B cell (primary cell): ENCODE results near the gene RASSF3. TPM values are rescaled to one million over a fixed set of nuclear protein-coding genes. Genes with fewer than 3 reads are reported as not detected.

ENCODE experiments used
- ATAC-seq: fragments of 200-7000 bp; cut with Tn5 transposase; one replicate; pipeline ENCODE4 v1.10.0; 2021; ENCODE audit warnings: low read depth, mild to moderate bottlenecking, moderate number of reproducible peaks, moderate library complexity
- CTCF ChIA-PET: fragments of 350-600 bp; sonication (Branson Sonifier 250); formaldehyde crosslinking; loops from one replicate; lab custom pipeline; 2021; ENCODE audit warnings: antibody characterized with exemption, inconsistent platforms; lab: Charles Lee
- POLR2A ChIA-PET: fragments of 350-600 bp; sonication (Branson Sonifier 250); formaldehyde crosslinking; loops from one replicate; lab custom pipeline; 2021; ENCODE audit warnings: antibody characterized with exemption; lab: Charles Lee
- DNase-seq: peaks from one replicate; pipeline ENCODE4 v3.0.0; 2013
- H2AFZ ChIP-seq: 2 replicates; pipeline ENCODE4 v1.6.1; 2012; ENCODE audit warnings: mild to moderate bottlenecking, low read depth, low read length; ENCODE audit not compliant: insufficient read depth, poor library complexity, severe bottlenecking
- H3K27ac ChIP-seq, 2 donors: 1 replicate in 1 of 2; 2 replicates in 1 of 2; pipeline ENCODE4 v1.5.1; 2012 to 2013; ENCODE audit warnings: low read length in 2 of 2, mild to moderate bottlenecking in 2 of 2, moderate library complexity in 1 of 2
- H3K27me3 ChIP-seq, 4 experiments: fragments of 200-600 bp in 1 of 4; sonication (generic) in 1 of 4; replicated peaks in 1 of 4; 1 replicate in 2 of 4; 2 replicates in 2 of 4; pipeline versions ENCODE4 v1.6.1 to v1.7.0; 2013 to 2016; ENCODE audit warnings: low read length in 3 of 4, mild to moderate bottlenecking in 2 of 4, mixed read lengths in 1 of 4, moderate library complexity in 1 of 4; ENCODE audit not compliant: insufficient read depth in 4 of 4, control insufficient read depth in 3 of 4; ENCODE audit errors: control extremely low read depth in 1 of 4
- H3K36me3 ChIP-seq, 2 experiments: replicated peaks in 1 of 2; 1 replicate in 1 of 2; 2 replicates in 1 of 2; pipeline versions ENCODE4 v1.6.1 to v1.7.1; 2013; ENCODE audit warnings: low read length in 1 of 2; ENCODE audit not compliant: insufficient read depth in 2 of 2, control insufficient read depth in 1 of 2; ENCODE audit errors: control extremely low read depth in 1 of 2, extremely low read depth in 1 of 2
- H3K4me1 ChIP-seq, 2 donors: fragments of 200-600 bp in 1 of 2; sonication (generic) in 1 of 2; 1 replicate in 1 of 2; 2 replicates in 1 of 2; pipeline versions ENCODE4 v1.5.1 to v1.6.1; 2013 to 2017; ENCODE audit warnings: low read length in 2 of 2; ENCODE audit not compliant: control insufficient read depth in 2 of 2, insufficient read depth in 2 of 2
- H3K4me2 ChIP-seq: replicated peaks from 2 replicates; pipeline ENCODE3; 2012; ENCODE audit warnings: mild to moderate bottlenecking, low read depth, low read length; ENCODE audit not compliant: poor library complexity, severe bottlenecking
- H3K4me3 ChIP-seq, 5 experiments: fragments of 200-600 bp in 1 of 5; sonication (generic) in 1 of 5; 1 replicate in 3 of 5; 2 replicates in 2 of 5; pipeline versions ENCODE4 v1.5.1 to v1.7.0; 2011 to 2016; ENCODE audit warnings: low read length in 4 of 5, mild to moderate bottlenecking in 4 of 5, low read depth in 2 of 5, control low read depth in 1 of 5, moderate library complexity in 1 of 5; ENCODE audit not compliant: insufficient read depth in 1 of 5; ENCODE audit errors: control extremely low read depth in 1 of 5, extremely low read depth in 1 of 5
- H3K79me2 ChIP-seq: fragments of 200-600 bp; sonication (generic); one replicate; pipeline ENCODE4 v1.6.0; 2016; ENCODE audit warnings: low read length; ENCODE audit not compliant: control insufficient read depth, insufficient read depth
- H3K9ac ChIP-seq: fragments of 200-600 bp; sonication (generic); 2 replicates; pipeline ENCODE4 v1.6.1; 2017; ENCODE audit warnings: mild to moderate bottlenecking, low read length, moderate library complexity
- H3K9me3 ChIP-seq, 3 donors: one replicate each; pipeline versions ENCODE4 v1.6.1 to v1.7.1; 2013; ENCODE audit warnings: low read length in 2 of 3; ENCODE audit not compliant: control insufficient read depth in 2 of 3, insufficient read depth in 1 of 3; ENCODE audit errors: control extremely low read depth in 1 of 3
- H4K20me1 ChIP-seq: 2 replicates; pipeline ENCODE4 v1.6.0; 2012; ENCODE audit warnings: mild to moderate bottlenecking, low read length; ENCODE audit not compliant: insufficient read depth, control insufficient read depth, poor library complexity, severe bottlenecking
- H3K27ac Mint-ChIP-seq: one replicate; pipeline ENCODE4 v1.8.0; 2021; ENCODE audit warnings: mixed read lengths
- H3K27me3 Mint-ChIP-seq: one replicate; pipeline ENCODE4 v1.8.0; 2021; ENCODE audit warnings: mixed read lengths
- H3K4me1 Mint-ChIP-seq: one replicate; pipeline ENCODE4 v1.8.0; 2021; ENCODE audit warnings: mixed read lengths
- H3K4me3 Mint-ChIP-seq: one replicate; pipeline ENCODE4 v1.8.0; 2021; ENCODE audit warnings: mixed read lengths
- H3K9me3 Mint-ChIP-seq: one replicate; pipeline ENCODE4 v1.8.0; 2022; ENCODE audit warnings: mixed read lengths; ENCODE audit not compliant: insufficient read depth
- CTCF ChIP-seq: fragments of 200-600 bp; IDR thresholded peaks from one replicate; pipeline ENCODE4 v1.8.0; 2022; ENCODE audit warnings: antibody characterized with exemption, mild to moderate bottlenecking
- EZH2 ChIP-seq: IDR thresholded peaks from 2 replicates; pipeline ENCODE4 v1.6.1; 2012; ENCODE audit warnings: borderline replicate concordance, low read depth, mild to moderate bottlenecking, moderate library complexity, low read length; ENCODE audit not compliant: insufficient read depth, poor library complexity, severe bottlenecking
- WGBS: methylation state at CpG from one replicate; pipeline ENCODE4 v1.1.5; 2013; ENCODE audit warnings: missing lambda C conversion rate; ENCODE audit not compliant: insufficient coverage; 5-methylcytosine and 5-hydroxymethylcytosine counted together
- intact Hi-C: fragments of 100-400 bp; cut with micrococcal nuclease; formaldehyde crosslinking; loops from one replicate; pipeline ENCODE4 v1.10.0; 2022
- polyA minus RNA-seq: library from RNA; depleted of rRNA, polyadenylated mRNA; stranded (reverse); fragments of >200 nt; gene quantifications from 2 replicates; pipeline ENCODE4 v1.2.3, GENCODE V29; 2012
- polyA plus RNA-seq: library from polyadenylated mRNA; depleted of rRNA; stranded (reverse); fragments of >200 nt; gene quantifications from 2 replicates; pipeline ENCODE4 v1.2.3, GENCODE V29; 2012
- total RNA-seq, 2 donors: library from RNA; stranded (reverse); fragments of 120-200 nt in 1 of 2; gene quantifications; 1 replicate in 1 of 2; 2 replicates in 1 of 2; pipeline versions ENCODE4 v1.2.3 to v1.2.4, GENCODE V29; 2013 to 2022

RASSF3 gene, protein sequence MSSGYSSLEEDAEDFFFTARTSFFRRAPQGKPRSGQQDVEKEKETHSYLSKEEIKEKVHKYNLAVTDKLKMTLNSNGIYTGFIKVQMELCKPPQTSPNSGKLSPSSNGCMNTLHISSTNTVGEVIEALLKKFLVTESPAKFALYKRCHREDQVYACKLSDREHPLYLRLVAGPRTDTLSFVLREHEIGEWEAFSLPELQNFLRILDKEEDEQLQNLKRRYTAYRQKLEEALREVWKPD
- total RNA-seq (104 and 107 TPM in 2 replicates), polyA plus RNA-seq (25.8 and 26.1 TPM in 2 replicates), polyA minus RNA-seq (35.2 and 51.7 TPM in 2 replicates)
- 48.8 TPM for total RNA-seq (2013)

- Histone ChIP-seq H3K36me3 (peaks cover 0 to 4% of the 10 kb centered on the region in 2 experiments), H4K20me1 (peaks cover 6% of the 10 kb centered on the region), H2AFZ (peak within 1 kb of the TSS; percentile 94), H3K9me3 (no peaks in the 10 kb centered on the region), H3K79me2 (peaks cover 46% of the 10 kb centered on the region), H3K27ac (peak within 1 kb of the TSS; percentile 83 to 89), H3K4me3 (peak within 1 kb of the TSS; percentile 85 to 98 (median 94)), H3K4me1 (peaks cover 32 to 36% of the 10 kb centered on the region in 2 donors), H3K4me2 (peak within 1 kb of the TSS; percentile 78), H3K27me3 (no peaks in the 10 kb centered on the region), H3K9ac (peak within 1 kb of the TSS; percentile 86)
- Mint-ChIP-seq H3K4me1 (peaks cover 39% of the 10 kb centered on the region), H3K27ac (peak within 1 kb of the TSS; percentile 99), H3K9me3 (no peaks in the 10 kb centered on the region), H3K27me3 (no peaks in the 10 kb centered on the region), H3K4me3 (peak within 1 kb of the TSS; percentile 99)
- ATAC-seq (peak; percentile 63), DNase-seq (peak; percentile 83)
- TF ChIP-seq EZH2 (no peak), CTCF (no peak)
- ChIA-PET POLR2A (interaction anchor here (0.9 to 1.8 kb wide), 6 partner anchors 10 to 559 kb away, joined by 3 to 27 read pairs (median 5); partner anchors contain the start of gene LEMD3), CTCF (interaction anchor here (0.7 to 6.5 kb wide), 12 partner anchors 9 to 87 kb away, joined by 3 to 70 read pairs (median 6); no protein-coding TSS in a partner anchor)
- under 1% methylated on average over 76 of the region's 76 CpGs for WGBS
- intact Hi-C loops: loop anchor here (2.0 to 5.0 kb wide), 6 partner anchors 15 to 388 kb away; partner anchors contain the start of genes GNS, KICS2, TBK1 and XPOT
These were observed at the start of gene RASSF3 for GRCh38 chr12:64610079-64610659. TSS of gene RASSF3 (plus strand) at chr12:64610495. CDS start at chr12:64610633, 138 bp downstream.
